IPS-18a (cell line): ENCODE data around the gene ITGA3.
"Not testable (repeated sequence)": the region's sequence is repeated elsewhere in the genome, so short reads cannot be mapped to it uniquely, and the experiment has no call there.

Source experiments
- H3K27ac ChIP-seq: one replicate; pipeline ENCODE4 v1.5.1; 2013; ENCODE audit warnings: low read length
- H3K27me3 ChIP-seq: one replicate; pipeline ENCODE4 v1.6.1; 2013; ENCODE audit warnings: mild to moderate bottlenecking, low read length; ENCODE audit not compliant: control insufficient read depth, insufficient read depth
- H3K36me3 ChIP-seq: one replicate; pipeline ENCODE4 v1.6.1; 2013; ENCODE audit warnings: low read depth, low read length; ENCODE audit not compliant: control insufficient read depth
- H3K4me1 ChIP-seq: one replicate; pipeline ENCODE4 v1.6.1; 2013; ENCODE audit warnings: low read depth, low read length; ENCODE audit not compliant: control insufficient read depth
- H3K4me3 ChIP-seq: one replicate; pipeline ENCODE4 v1.5.1; 2013; ENCODE audit warnings: low read length
- H3K9ac ChIP-seq: one replicate; pipeline ENCODE4 v1.6.1; 2013; ENCODE audit warnings: mild to moderate bottlenecking, low read length, moderate library complexity
- H3K9me3 ChIP-seq: one replicate; pipeline ENCODE4 v1.6.1; 2013; ENCODE audit warnings: low read depth, low read length; ENCODE audit not compliant: control insufficient read depth

ITGA3 gene

GRCh38 chr17:50036455-50037261, 19.3 kb upstream of the ITGA3 start:
- Histone ChIP-seq H3K4me3 (no peak overlapping the region), H3K27ac (no peak overlapping the region), H3K27me3 (peaks cover 3% of the 10 kb centered on the region), H3K9ac (no peak overlapping the region), H3K9me3 (no peaks in the 10 kb centered on the region), H3K36me3 (no peaks in the 10 kb centered on the region), H3K4me1 (no peaks in the 10 kb centered on the region)

- no peaks in the 10 kb centered on the region for H3K4me1 ChIP-seq
- H3K27me3 ChIP-seq = peaks cover 3% of the 10 kb centered on the region
- no peak overlapping the region for H3K4me3 ChIP-seq
- no peak overlapping the region for H3K9ac ChIP-seq
- no peaks in the 10 kb centered on the region for H3K36me3 ChIP-seq
- H3K27ac ChIP-seq = no peak overlapping the region
- H3K9me3 ChIP-seq = no peaks in the 10 kb centered on the region
These were observed 18.4 kb upstream of the ITGA3 start for GRCh38 chr17:50037321-50038107.

GRCh38 chr17:50039058-50039457, 16.9 kb upstream of the ITGA3 start:
- peaks cover 3% of the 10 kb centered on the region for H3K27me3 ChIP-seq
- H3K9ac ChIP-seq = no peak overlapping the region

GRCh38 chr17:50040496-50040895, 15.4 kb upstream of the ITGA3 start:
- not testable (repeated sequence) for H3K27ac ChIP-seq, H3K9me3 ChIP-seq, H3K4me1 ChIP-seq, H3K9ac ChIP-seq, H3K4me3 ChIP-seq, H3K36me3 ChIP-seq, H3K27me3 ChIP-seq

More at GRCh38 chr17:50039058-50039457, 16.9 kb upstream of the ITGA3 start:
- Histone ChIP-seq H3K4me3 (no peak overlapping the region), H3K27ac (no peak overlapping the region), H3K4me1 (no peaks in the 10 kb centered on the region), H3K36me3 (no peaks in the 10 kb centered on the region), H3K9me3 (no peaks in the 10 kb centered on the region)

- H3K4me3 ChIP-seq = no peak overlapping the region
- H3K9me3 ChIP-seq = no peaks in the 10 kb centered on the region
- H3K27me3 ChIP-seq = peaks cover 3% of the 10 kb centered on the region
- no peaks in the 10 kb centered on the region for H3K4me1 ChIP-seq
- no peaks in the 10 kb centered on the region for H3K36me3 ChIP-seq
- no peak overlapping the region for H3K27ac ChIP-seq
- no peak overlapping the region for H3K9ac ChIP-seq
These were observed 13.7 kb upstream of the ITGA3 start for GRCh38 chr17:50042211-50042610.

GRCh38 chr17:50043290-50044148, 12.4 kb upstream of the ITGA3 start:
- no peak overlapping the region for H3K27ac ChIP-seq
- peaks cover 3% of the 10 kb centered on the region for H3K27me3 ChIP-seq
- H3K36me3 ChIP-seq = no peaks in the 10 kb centered on the region
- no peaks in the 10 kb centered on the region for H3K9me3 ChIP-seq
- H3K4me1 ChIP-seq = peaks cover 5% of the 10 kb centered on the region
- no peak overlapping the region for H3K9ac ChIP-seq
- no peak overlapping the region for H3K4me3 ChIP-seq

- H3K27ac ChIP-seq = no peak overlapping the region
- H3K4me1 ChIP-seq = peaks cover 5% of the 10 kb centered on the region
- no peak overlapping the region for H3K9ac ChIP-seq
- no peak overlapping the region for H3K4me3 ChIP-seq
- no peaks in the 10 kb centered on the region for H3K36me3 ChIP-seq
- no peaks in the 10 kb centered on the region for H3K9me3 ChIP-seq
- peaks cover 2% of the 10 kb centered on the region for H3K27me3 ChIP-seq
These were observed 11.4 kb upstream of the ITGA3 start for GRCh38 chr17:50044483-50044882.

- Histone ChIP-seq H3K4me1 (peaks cover 5% of the 10 kb centered on the region), H3K9me3 (no peaks in the 10 kb centered on the region), H3K36me3 (no peaks in the 10 kb centered on the region), H3K27ac (no peak overlapping the region), H3K27me3 (no peaks in the 10 kb centered on the region), H3K4me3 (no peak overlapping the region), H3K9ac (no peak overlapping the region)
These were observed 10.8 kb upstream of the ITGA3 start for GRCh38 chr17:50045154-50045553.

GRCh38 chr17:50046179-50046578, 9.7 kb upstream of the ITGA3 start:
- Histone ChIP-seq H3K9me3 (no peaks in the 10 kb centered on the region), H3K4me1 (peaks cover 5% of the 10 kb centered on the region), H3K27me3 (no peaks in the 10 kb centered on the region), H3K27ac (no peak overlapping the region), H3K4me3 (no peak overlapping the region), H3K36me3 (no peaks in the 10 kb centered on the region), H3K9ac (no peak overlapping the region)

GRCh38 chr17:50046667-50047066, 9.2 kb upstream of the ITGA3 start:
- Histone ChIP-seq H3K4me1 (peaks cover 10% of the 10 kb centered on the region), H3K4me3 (no peak overlapping the region), H3K9me3 (no peaks in the 10 kb centered on the region), H3K36me3 (no peaks in the 10 kb centered on the region), H3K9ac (no peak overlapping the region), H3K27me3 (no peaks in the 10 kb centered on the region), H3K27ac (no peak overlapping the region)

- no peaks in the 10 kb centered on the region for H3K9me3 ChIP-seq
- no peaks in the 10 kb centered on the region for H3K27me3 ChIP-seq
- H3K27ac ChIP-seq = no peak overlapping the region
- H3K4me1 ChIP-seq = peaks cover 14% of the 10 kb centered on the region
- H3K4me3 ChIP-seq = no peak overlapping the region
- H3K9ac ChIP-seq = no peak overlapping the region
- no peaks in the 10 kb centered on the region for H3K36me3 ChIP-seq
These were observed 8.8 kb upstream of the ITGA3 start for GRCh38 chr17:50047083-50047482.
